Fibroblast of upper back skin (primary cell): ENCODE measurements around the gene OR2T34.
"Not testable (repeated sequence)": the region's sequence is repeated elsewhere in the genome, so short reads cannot be mapped to it uniquely, and the experiment has no call there.

ENCODE experiments used
- DNase-seq: peaks from one replicate; pipeline ENCODE4 v3.0.0-alpha.2; 2013

OR2T34 gene

GRCh38 chr1:248551027-248551426, 23.5 kb downstream of the OR2T34 start:
- DNase-seq = not testable (repeated sequence)

DNA sequence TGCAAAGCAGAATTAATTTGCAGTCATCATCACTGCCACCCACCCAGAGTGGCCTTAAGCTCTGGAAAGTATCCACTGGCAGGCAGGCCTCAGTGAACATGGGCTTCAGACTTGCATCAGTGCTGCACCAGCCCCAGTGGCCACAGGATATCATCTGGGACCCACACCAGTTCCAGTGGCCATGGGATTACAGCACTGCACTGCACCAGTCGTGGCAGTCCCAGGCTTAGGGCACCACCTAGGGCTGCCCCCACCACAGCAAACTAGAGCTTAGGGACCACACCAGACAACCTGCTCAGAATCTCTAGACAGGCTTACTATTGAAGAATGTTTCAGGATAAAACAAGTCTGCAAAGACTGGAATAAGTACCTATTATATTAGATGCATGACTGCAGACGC, 27.2 kb downstream of the OR2T34 start:
- not testable (repeated sequence) for DNase-seq

GRCh38 chr1:248537449-248537848, 37.1 kb downstream of the OR2T34 start:
- DNase-seq = not testable (repeated sequence)
